ENCODE results near the gene SH3BP1. TPM values are rescaled to one million over a fixed set of nuclear protein-coding genes. Genes with fewer than 3 reads are reported as not detected.
A peak's percentile ranks its signal among the peaks of the same experiment; 100 is the strongest.

Gene SH3BP1
- total and polyA plus RNA-seq, 9 of the 15 experiments (the other 6 are each of a cell fraction or from before 2014, with no cell fraction given), result 0.10 to 36.2 (median 10.4) TPM

DNA sequence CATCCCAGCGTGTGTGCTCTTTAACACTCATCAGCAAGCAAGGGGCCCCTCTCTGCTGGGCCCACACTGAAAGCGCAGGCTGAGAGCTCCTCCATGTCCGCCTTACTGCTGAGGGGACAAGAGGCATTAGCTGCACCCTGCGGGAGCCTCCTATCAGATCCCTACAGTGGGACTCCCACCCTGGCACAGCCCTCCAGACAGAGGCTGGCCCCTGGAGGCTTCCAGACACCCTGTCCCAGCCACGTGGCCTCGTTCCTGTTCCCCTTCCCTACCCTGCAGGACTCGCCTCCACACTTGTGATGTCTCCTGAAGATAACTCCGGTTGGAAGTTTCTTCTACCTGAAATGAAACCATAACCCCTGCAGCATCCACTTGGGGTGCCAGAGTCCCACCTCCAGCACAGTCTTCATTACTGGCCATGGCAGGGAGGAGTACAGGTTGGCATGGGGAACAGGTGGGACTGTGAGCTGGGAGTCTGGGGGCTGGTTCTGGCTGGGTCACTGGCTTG, 5.0 kb upstream of the SH3BP1 start (continued):
- TF ChIP-seq, protein P1, sequence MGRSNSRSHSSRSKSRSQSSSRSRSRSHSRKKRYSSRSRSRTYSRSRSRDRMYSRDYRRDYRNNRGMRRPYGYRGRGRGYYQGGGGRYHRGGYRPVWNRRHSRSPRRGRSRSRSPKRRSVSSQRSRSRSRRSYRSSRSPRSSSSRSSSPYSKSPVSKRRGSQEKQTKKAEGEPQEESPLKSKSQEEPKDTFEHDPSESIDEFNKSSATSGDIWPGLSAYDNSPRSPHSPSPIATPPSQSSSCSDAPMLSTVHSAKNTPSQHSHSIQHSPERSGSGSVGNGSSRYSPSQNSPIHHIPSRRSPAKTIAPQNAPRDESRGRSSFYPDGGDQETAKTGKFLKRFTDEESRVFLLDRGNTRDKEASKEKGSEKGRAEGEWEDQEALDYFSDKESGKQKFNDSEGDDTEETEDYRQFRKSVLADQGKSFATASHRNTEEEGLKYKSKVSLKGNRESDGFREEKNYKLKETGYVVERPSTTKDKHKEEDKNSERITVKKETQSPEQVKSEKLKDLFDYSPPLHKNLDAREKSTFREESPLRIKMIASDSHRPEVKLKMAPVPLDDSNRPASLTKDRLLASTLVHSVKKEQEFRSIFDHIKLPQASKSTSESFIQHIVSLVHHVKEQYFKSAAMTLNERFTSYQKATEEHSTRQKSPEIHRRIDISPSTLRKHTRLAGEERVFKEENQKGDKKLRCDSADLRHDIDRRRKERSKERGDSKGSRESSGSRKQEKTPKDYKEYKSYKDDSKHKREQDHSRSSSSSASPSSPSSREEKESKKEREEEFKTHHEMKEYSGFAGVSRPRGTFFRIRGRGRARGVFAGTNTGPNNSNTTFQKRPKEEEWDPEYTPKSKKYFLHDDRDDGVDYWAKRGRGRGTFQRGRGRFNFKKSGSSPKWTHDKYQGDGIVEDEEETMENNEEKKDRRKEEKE (IDR thresholded peaks at IDR 0.05; ENCODE audit: borderline replicate concordance in 1 of 2, control insufficient read depth in 1 of 2, low read depth in 2 of 2, low read length in 1 of 2), result no peak
- TF ChIP-seq POLR2AphosphoS2 (IDR thresholded peaks at IDR 0.05; ENCODE audit: low read length) (no peak), ZC3H4 (CRISPR knock-in tag; IDR thresholded peaks at IDR 0.05; ENCODE audit: borderline replicate concordance) (no peak), RCOR1 (IDR thresholded peaks at IDR 0.05; ENCODE audit: borderline replicate concordance in 1 of 2, low read depth in 2 of 2, low read length in 2 of 2) (0 out of 4 replicates have a peak, but pooled peaks of 1 of the 2 experiments have one; percentile 36), RAD21 (CRISPR knock-in tag; conservative IDR thresholded peaks at IDR 0.05 in 1 of 2, IDR thresholded peaks at IDR 0.05 in 1 of 2) (peak in 1 of 2 experiments; percentile 18; a peak in 1 of 4 replicates), SRSF7 (optimal IDR thresholded peaks at IDR 0.05; ENCODE audit: low read depth, low read length) (no peak), EP300 (IDR thresholded peaks at IDR 0.05; ENCODE audit: low read length) (no peak), HCFC1 (IDR thresholded peaks at IDR 0.05; ENCODE audit: low read depth, low read length) (no peak), AFF1 (IDR thresholded peaks at IDR 0.05; ENCODE audit: low read depth in 1 of 2, partially characterized antibody in 2 of 2) (no peak), BACH1 (tag; IDR thresholded peaks at IDR 0.05) (no peak), ZNF324 (CRISPR knock-in tag; IDR thresholded peaks at IDR 0.05) (no peak), ZNF584 (CRISPR knock-in tag; IDR thresholded peaks at IDR 0.05; ENCODE audit: low read depth) (no peak), ZNF644 (tag; IDR thresholded peaks at IDR 0.05; ENCODE audit: low read depth) (no peak), FOSL1 (tag; conservative IDR thresholded peaks at IDR 0.05) (no peak)
- TF ChIP-seq, protein P2, sequence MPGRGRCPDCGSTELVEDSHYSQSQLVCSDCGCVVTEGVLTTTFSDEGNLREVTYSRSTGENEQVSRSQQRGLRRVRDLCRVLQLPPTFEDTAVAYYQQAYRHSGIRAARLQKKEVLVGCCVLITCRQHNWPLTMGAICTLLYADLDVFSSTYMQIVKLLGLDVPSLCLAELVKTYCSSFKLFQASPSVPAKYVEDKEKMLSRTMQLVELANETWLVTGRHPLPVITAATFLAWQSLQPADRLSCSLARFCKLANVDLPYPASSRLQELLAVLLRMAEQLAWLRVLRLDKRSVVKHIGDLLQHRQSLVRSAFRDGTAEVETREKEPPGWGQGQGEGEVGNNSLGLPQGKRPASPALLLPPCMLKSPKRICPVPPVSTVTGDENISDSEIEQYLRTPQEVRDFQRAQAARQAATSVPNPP (IDR thresholded peaks at IDR 0.05; ENCODE audit: borderline replicate concordance, insufficient read depth, insufficient read length), result no peak
- TF ChIP-seq, protein P3, sequence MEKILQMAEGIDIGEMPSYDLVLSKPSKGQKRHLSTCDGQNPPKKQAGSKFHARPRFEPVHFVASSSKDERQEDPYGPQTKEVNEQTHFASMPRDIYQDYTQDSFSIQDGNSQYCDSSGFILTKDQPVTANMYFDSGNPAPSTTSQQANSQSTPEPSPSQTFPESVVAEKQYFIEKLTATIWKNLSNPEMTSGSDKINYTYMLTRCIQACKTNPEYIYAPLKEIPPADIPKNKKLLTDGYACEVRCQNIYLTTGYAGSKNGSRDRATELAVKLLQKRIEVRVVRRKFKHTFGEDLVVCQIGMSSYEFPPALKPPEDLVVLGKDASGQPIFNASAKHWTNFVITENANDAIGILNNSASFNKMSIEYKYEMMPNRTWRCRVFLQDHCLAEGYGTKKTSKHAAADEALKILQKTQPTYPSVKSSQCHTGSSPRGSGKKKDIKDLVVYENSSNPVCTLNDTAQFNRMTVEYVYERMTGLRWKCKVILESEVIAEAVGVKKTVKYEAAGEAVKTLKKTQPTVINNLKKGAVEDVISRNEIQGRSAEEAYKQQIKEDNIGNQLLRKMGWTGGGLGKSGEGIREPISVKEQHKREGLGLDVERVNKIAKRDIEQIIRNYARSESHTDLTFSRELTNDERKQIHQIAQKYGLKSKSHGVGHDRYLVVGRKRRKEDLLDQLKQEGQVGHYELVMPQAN (IDR thresholded peaks at IDR 0.05; ENCODE audit: borderline replicate concordance), result 0 out of 2 replicates have a peak, but pooled peaks have one; percentile 15
